ENCODE results near the gene SLC26A8. TPM values are rescaled to one million over a fixed set of nuclear protein-coding genes. Genes with fewer than 3 reads are reported as not detected.

SLC26A8 gene
- total and polyA plus RNA-seq, 2 of the 13 experiments (the other 11 are each of a cell fraction or from before 2014, with no cell fraction given), result 0.46 TPM; not detected in 1

- TF ChIP-seq NR2F2 (IDR thresholded peaks at IDR 0.05; ENCODE audit: borderline replicate concordance, low read depth) (no peak), U2AF2 (IDR thresholded peaks at IDR 0.05; ENCODE audit: low read depth, low read length) (0 out of 2 replicates have a peak, but pooled peaks have one; percentile 67), DNMT1 (CRISPR knock-in tag; IDR thresholded peaks at IDR 0.05) (0 out of 2 replicates have a peak, but pooled peaks have one; percentile 47), TFAP4 (IDR thresholded peaks at IDR 0.05; ENCODE audit: borderline replicate concordance, low read depth) (no peak), ZNF879 (CRISPR knock-in tag; IDR thresholded peaks at IDR 0.05) (no peak; the same call in 1 of the 2 replicates), ZNF17 (CRISPR knock-in tag; IDR thresholded peaks at IDR 0.05) (no peak), REXO4 (CRISPR knock-in tag; IDR thresholded peaks at IDR 0.05; ENCODE audit: borderline replicate concordance) (no peak), HMGA1 (CRISPR knock-in tag; conservative IDR thresholded peaks at IDR 0.05) (no peak), RERE (CRISPR knock-in tag; IDR thresholded peaks at IDR 0.05; ENCODE audit: low read depth) (no peak), SRF (IDR thresholded peaks at IDR 0.05; ENCODE audit: low read depth, low read length) (no peak), ATF6 (CRISPR knock-in tag; conservative IDR thresholded peaks at IDR 0.05) (0 out of 2 replicates have a peak, but pooled peaks have one; percentile 27), ZNF704 (CRISPR knock-in tag; IDR thresholded peaks at IDR 0.05; ENCODE audit: borderline replicate concordance) (no peak; the same call in 1 of the 2 replicates), ZFP37 (CRISPR knock-in tag; IDR thresholded peaks at IDR 0.05; ENCODE audit: borderline replicate concordance) (no peak), ADNP (CRISPR knock-in tag; IDR thresholded peaks at IDR 0.05) (no peak), ZNF782 (CRISPR knock-in tag; IDR thresholded peaks at IDR 0.05; ENCODE audit: borderline replicate concordance) (0 out of 2 replicates have a peak, but pooled peaks have one; percentile 15), ZNF124 (CRISPR knock-in tag; IDR thresholded peaks at IDR 0.05) (0 out of 2 replicates have a peak, but pooled peaks have one; percentile 30), HMG20B (CRISPR knock-in tag; conservative IDR thresholded peaks at IDR 0.05) (no peak), ZNF576 (CRISPR knock-in tag; IDR thresholded peaks at IDR 0.05) (peak; percentile 37; the same call in 1 of the 2 replicates)
Measured at GRCh38 chr6:36028088-36028876, 3.8 kb upstream of the SLC26A8 start (continued).
